ENCODE data around the gene C1QTNF12.

DNA sequence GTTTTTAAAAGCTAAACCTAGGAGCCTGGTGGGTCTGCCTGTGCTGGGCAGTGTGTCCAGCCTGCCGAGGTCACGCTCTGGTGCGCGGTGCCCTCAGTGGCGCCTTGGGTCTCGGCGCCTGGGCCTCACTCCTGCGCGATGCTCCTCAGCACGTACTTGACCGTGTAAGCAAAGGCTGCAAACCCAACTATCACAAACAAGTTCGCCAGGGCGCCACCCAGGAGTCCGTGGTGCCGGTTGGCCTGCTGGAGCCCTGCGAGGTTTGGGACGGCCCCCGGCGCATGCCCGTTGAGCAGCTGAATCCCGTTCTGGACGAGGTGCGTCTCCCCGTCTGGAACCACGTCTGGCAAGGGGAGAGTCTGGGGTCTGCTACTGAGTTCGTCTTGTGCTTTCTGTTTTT is 8.6 kb upstream of the C1QTNF12 start:
- TF ChIP-seq CTCF (IDR thresholded peaks at IDR 0.05) (no peak), TAF1 (IDR thresholded peaks at IDR 0.05; ENCODE audit: borderline replicate concordance, low read depth, low read length) (no peak), EP300 (IDR thresholded peaks at IDR 0.05; ENCODE audit: borderline replicate concordance in 1 of 2, low read depth in 1 of 2, low read length in 1 of 2) (no peak), CHD2 (IDR thresholded peaks at IDR 0.05; ENCODE audit: low read length, partially characterized antibody) (no peak), NRF1 (IDR thresholded peaks at IDR 0.05; ENCODE audit: low read depth, low read length) (no peak), SMC3 (IDR thresholded peaks at IDR 0.05; ENCODE audit: low read depth, low read length) (no peak), TCF12 (IDR thresholded peaks at IDR 0.05) (no peak), POLR2AphosphoS5 (IDR thresholded peaks at IDR 0.05; ENCODE audit: low read depth, low read length) (no peak), FOSL2 (IDR thresholded peaks at IDR 0.05; ENCODE audit: borderline replicate concordance, low read depth) (no peak)
- TF ChIP-seq, protein P1, sequence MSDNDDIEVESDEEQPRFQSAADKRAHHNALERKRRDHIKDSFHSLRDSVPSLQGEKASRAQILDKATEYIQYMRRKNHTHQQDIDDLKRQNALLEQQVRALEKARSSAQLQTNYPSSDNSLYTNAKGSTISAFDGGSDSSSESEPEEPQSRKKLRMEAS (IDR thresholded peaks at IDR 0.05; ENCODE audit: low read depth) = no peak
- TF ChIP-seq, protein P2, sequence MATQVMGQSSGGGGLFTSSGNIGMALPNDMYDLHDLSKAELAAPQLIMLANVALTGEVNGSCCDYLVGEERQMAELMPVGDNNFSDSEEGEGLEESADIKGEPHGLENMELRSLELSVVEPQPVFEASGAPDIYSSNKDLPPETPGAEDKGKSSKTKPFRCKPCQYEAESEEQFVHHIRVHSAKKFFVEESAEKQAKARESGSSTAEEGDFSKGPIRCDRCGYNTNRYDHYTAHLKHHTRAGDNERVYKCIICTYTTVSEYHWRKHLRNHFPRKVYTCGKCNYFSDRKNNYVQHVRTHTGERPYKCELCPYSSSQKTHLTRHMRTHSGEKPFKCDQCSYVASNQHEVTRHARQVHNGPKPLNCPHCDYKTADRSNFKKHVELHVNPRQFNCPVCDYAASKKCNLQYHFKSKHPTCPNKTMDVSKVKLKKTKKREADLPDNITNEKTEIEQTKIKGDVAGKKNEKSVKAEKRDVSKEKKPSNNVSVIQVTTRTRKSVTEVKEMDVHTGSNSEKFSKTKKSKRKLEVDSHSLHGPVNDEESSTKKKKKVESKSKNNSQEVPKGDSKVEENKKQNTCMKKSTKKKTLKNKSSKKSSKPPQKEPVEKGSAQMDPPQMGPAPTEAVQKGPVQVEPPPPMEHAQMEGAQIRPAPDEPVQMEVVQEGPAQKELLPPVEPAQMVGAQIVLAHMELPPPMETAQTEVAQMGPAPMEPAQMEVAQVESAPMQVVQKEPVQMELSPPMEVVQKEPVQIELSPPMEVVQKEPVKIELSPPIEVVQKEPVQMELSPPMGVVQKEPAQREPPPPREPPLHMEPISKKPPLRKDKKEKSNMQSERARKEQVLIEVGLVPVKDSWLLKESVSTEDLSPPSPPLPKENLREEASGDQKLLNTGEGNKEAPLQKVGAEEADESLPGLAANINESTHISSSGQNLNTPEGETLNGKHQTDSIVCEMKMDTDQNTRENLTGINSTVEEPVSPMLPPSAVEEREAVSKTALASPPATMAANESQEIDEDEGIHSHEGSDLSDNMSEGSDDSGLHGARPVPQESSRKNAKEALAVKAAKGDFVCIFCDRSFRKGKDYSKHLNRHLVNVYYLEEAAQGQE (IDR thresholded peaks at IDR 0.05; ENCODE audit: low read depth, low read length) = no peak
- TF ChIP-seq, protein P3, sequence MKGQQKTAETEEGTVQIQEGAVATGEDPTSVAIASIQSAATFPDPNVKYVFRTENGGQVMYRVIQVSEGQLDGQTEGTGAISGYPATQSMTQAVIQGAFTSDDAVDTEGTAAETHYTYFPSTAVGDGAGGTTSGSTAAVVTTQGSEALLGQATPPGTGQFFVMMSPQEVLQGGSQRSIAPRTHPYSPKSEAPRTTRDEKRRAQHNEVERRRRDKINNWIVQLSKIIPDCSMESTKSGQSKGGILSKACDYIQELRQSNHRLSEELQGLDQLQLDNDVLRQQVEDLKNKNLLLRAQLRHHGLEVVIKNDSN (IDR thresholded peaks at IDR 0.05; ENCODE audit: borderline replicate concordance, low read depth) = no peak

Data from SK-N-SH (cell line).